ENCODE results near the gene CCDC57. TPM values are rescaled to one million over a fixed set of nuclear protein-coding genes. Genes with fewer than 3 reads are reported as not detected.
A peak's percentile ranks its signal among the peaks of the same experiment; 100 is the strongest.

CCDC57 gene
- total RNA-seq, 1 experiment from 2014 or later = 36.6 TPM

DNA sequence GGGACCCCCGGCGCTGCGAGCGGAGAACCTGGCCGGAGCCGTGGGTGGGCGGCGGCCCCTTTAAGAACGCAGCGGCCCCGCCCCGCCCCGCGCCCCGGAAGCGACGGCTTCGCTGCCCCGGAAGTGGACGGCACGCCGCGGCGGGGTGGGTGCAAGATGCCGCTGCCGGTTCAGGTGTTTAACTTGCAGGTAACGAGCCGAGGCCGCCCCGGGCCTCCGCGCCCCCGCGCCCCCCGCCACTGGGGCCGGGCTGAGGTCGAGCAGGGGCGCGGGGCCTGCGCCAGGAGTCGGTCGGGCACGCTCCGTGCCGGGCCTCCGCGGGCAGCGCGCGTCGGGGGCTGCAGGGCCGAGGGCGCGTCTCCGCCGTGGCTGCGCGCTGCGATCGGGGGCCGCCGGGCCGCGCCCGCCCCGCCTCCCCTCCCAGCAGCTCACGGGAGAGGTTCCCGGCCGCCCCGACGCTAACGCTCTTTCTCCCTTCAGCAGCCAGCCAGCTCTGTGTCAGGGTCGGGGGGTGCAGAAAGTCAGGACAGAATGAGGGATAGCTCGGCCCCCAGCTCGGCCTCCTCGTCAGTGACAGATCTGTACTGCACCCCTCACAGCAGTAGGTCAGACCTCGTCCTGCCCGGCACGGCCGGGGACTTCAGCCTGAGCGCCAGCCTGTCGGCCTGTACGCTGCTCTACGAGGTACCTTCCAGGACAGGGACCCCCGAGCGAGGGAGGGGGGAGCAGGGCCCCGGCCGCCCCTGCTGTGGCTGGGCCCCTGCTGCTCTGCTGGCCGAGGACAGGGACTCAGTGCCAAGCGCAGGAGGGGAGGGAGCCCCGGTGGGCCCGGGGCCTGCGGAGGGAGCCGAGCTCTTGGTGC lies 160.6 kb downstream of the CCDC57 start, which contains the start of the genes GPS1 and RFNG:
Gene GPS1 (plus strand): TSS at position 123 of the 862 bp plus-strand sequence. CDS start 34 bp downstream, at position 157.
Gene RFNG (minus strand): TSS at position 36 of the 862 bp plus-strand sequence. CDS start 45 bp downstream, outside the sequence.
- Histone ChIP-seq H3F3A (ENCODE audit: low read length, unreplicated experiment) (no peaks in the 10 kb centered on the region), H3K36me3 (ENCODE audit: low read depth, low read length) (peaks cover 10% of the 10 kb centered on the region), H3K27ac (ENCODE audit: low read length) (no peak within 1 kb of the TSS), H3K79me2 (ENCODE audit: low read length) (peaks cover 28% of the 10 kb centered on the region), H3K4me1 (ENCODE audit: insufficient read depth, low read length) (peaks cover 8% of the 10 kb centered on the region; the same call in 1 of the 2 replicates), H3K4me2 (ENCODE audit: low read length) (peak within 1 kb of the TSS; percentile 99), H4K20me1 (ENCODE audit: low read length) (no peaks in the 10 kb centered on the region), H3K9me2 (replicated peaks; ENCODE audit: low read length) (no peaks in the 10 kb centered on the region), H2AFZ (ENCODE audit: low read length) (peak within 1 kb of the TSS; percentile 48; the same call in 1 of the 2 replicates), H3K9me3 (ENCODE audit: low read length) (no peaks in the 10 kb centered on the region), H3K9ac (ENCODE audit: low read length) (peak within 1 kb of the TSS; percentile 92), H3K4me3 (ENCODE audit: low read length) (peak within 1 kb of the TSS; percentile 100), H3K27me3 (ENCODE audit: low read length) (no peaks in the 10 kb centered on the region)
- POLR2A ChIA-PET (ENCODE audit: unreplicated experiment) = interaction anchor here (0.7 to 1.0 kb wide), 2 partner anchors 13 to 14 kb away, joined by 3 to 5 read pairs; partner anchors contain the start of gene DCXR
- peak; percentile 81 for ATAC-seq
- no TSS peak for BruUV-seq (replicated peaks)
- no peak for TF ChIP-seq EZH2phosphoT487 (IDR thresholded peaks at IDR 0.05; ENCODE audit: borderline replicate concordance, low read length)
- peak; percentile 68 for DNase-seq
- intact Hi-C loops (cut with micrococcal nuclease) = no loop called here
- CTCF ChIA-PET = interaction anchor here (0.7 kb wide), 1 partner anchor 92 kb away, joined by 3 read pairs; no protein-coding TSS in a partner anchor

Small RNAs within 50 kb of the gene (microRNA-seq; reads per million reads assigned to microRNA genes)
- not detected for gene MIR6787 (ENCODE audit: unreplicated experiment)

Other genes starting within 250 kb of the CCDC57 start
- gene ASPSCR1, start 235.2 kb downstream of the CCDC57 start, total RNA-seq (2014; rRNA removed) = 31.5 and 48.2 TPM in 2 replicates
- gene CENPX, start 190.0 kb downstream of the CCDC57 start, total RNA-seq (2014; rRNA removed) = 344 and 390 TPM in 2 replicates
- 71.5 and 90.0 TPM in 2 replicates for gene LRRC45, start 189.5 kb downstream of the CCDC57 start, total RNA-seq (2014; rRNA removed)
- 46.8 and 52.2 TPM in 2 replicates for gene RAC3, start 181.2 kb downstream of the CCDC57 start, total RNA-seq (2014; rRNA removed)
- 135 and 142 TPM in 2 replicates for gene DCXR, start 175.1 kb downstream of the CCDC57 start, total RNA-seq (2014; rRNA removed)
- gene RFNG, start 161.0 kb downstream of the CCDC57 start, total RNA-seq (2014; rRNA removed) = 46.7 and 46.8 TPM in 2 replicates
- gene GPS1, start 160.9 kb downstream of the CCDC57 start, total RNA-seq (2014; rRNA removed) = 240 and 287 TPM in 2 replicates
- gene DUS1L, start 147.0 kb downstream of the CCDC57 start, total RNA-seq (2014; rRNA removed) = 205 and 262 TPM in 2 replicates
- gene FASN, start 114.6 kb downstream of the CCDC57 start, total RNA-seq (2014; rRNA removed) = 269 and 364 TPM in 2 replicates
- 286 and 447 TPM in 2 replicates for gene SLC16A3, start 16.2 kb upstream of the CCDC57 start, total RNA-seq (2014; rRNA removed)
- 58.6 and 73.5 TPM in 2 replicates for gene CSNK1D, start 60.9 kb upstream of the CCDC57 start, total RNA-seq (2014; rRNA removed)
- gene CD7, start 104.8 kb upstream of the CCDC57 start, total RNA-seq (2014; rRNA removed) = 0.15 and 0.98 TPM in 2 replicates
- gene SECTM1, start 120.9 kb upstream of the CCDC57 start, total RNA-seq (2014; rRNA removed) = 56.0 and 61.7 TPM in 2 replicates
- 0.46 and 1.2 TPM in 2 replicates for gene TEX19, start 146.4 kb upstream of the CCDC57 start, total RNA-seq (2014; rRNA removed)
- gene UTS2R, start 158.9 kb upstream of the CCDC57 start, total RNA-seq (2014; rRNA removed) = not detected in 2 replicates
- gene HEXD, start 205.5 kb upstream of the CCDC57 start, total RNA-seq (2014; rRNA removed) = 12.7 and 18.3 TPM in 2 replicates
- gene OGFOD3, start 205.7 kb upstream of the CCDC57 start, total RNA-seq (2014; rRNA removed) = 56.1 and 79.2 TPM in 2 replicates
- gene CYBC1, start 237.9 kb upstream of the CCDC57 start, total RNA-seq (2014; rRNA removed) = 63.6 and 77.2 TPM in 2 replicates
- gene NARF, start 245.9 kb upstream of the CCDC57 start, total RNA-seq (2014; rRNA removed) = 59.5 and 64.6 TPM in 2 replicates